IPS-11a (cell line): Measurements from ENCODE around the gene CISD3.

Source experiments
- H3K4me3 ChIP-seq: one replicate; pipeline ENCODE4 v1.5.1; 2013; ENCODE audit warnings: low read depth, low read length, control low read depth

CISD3 gene

GRCh38 chr17:38729886-38730525, at the start of gene CISD3:
TSS of gene CISD3 (plus strand) at chr17:38730341. CDS start at chr17:38730359, 18 bp downstream.
- H3K4me3 ChIP-seq: peak within 1 kb of the TSS; percentile 69

GRCh38 chr17:38681096-38681495, 49.0 kb upstream of the CISD3 start:
- H3K4me3 ChIP-seq: no peak overlapping the region

GRCh38 chr17:38685491-38685890, 44.6 kb upstream of the CISD3 start:
- H3K4me3 ChIP-seq: no peak overlapping the region

- no peak overlapping the region for H3K4me3 ChIP-seq
Measured at GRCh38 chr17:38687286-38687685, 42.9 kb upstream of the CISD3 start.

GRCh38 chr17:38690386-38690785, 39.8 kb upstream of the CISD3 start:
- no peak overlapping the region for H3K4me3 ChIP-seq

- H3K4me3 ChIP-seq: no peak overlapping the region
Measured at GRCh38 chr17:38691154-38691553, 39.0 kb upstream of the CISD3 start.

GRCh38 chr17:38693700-38694329, 36.3 kb upstream of the CISD3 start:
- H3K4me3 ChIP-seq: no peak overlapping the region

- no peak overlapping the region for H3K4me3 ChIP-seq
Measured at GRCh38 chr17:38697061-38697820, 32.9 kb upstream of the CISD3 start.

- H3K4me3 ChIP-seq: no peak overlapping the region
Measured at GRCh38 chr17:38698760-38699159, 31.4 kb upstream of the CISD3 start.

- peak overlapping the region; percentile 45 for H3K4me3 ChIP-seq
Measured at GRCh38 chr17:38701504-38702165, 28.5 kb upstream of the CISD3 start.

- H3K4me3 ChIP-seq: peak overlapping the region; percentile 45
Measured at GRCh38 chr17:38702166-38702915, 27.8 kb upstream of the CISD3 start.

GRCh38 chr17:38702916-38703741, 27.0 kb upstream of the CISD3 start:
- H3K4me3 ChIP-seq: peak overlapping the region; percentile 39

- peak overlapping the region; percentile 27 for H3K4me3 ChIP-seq
Measured at GRCh38 chr17:38703742-38704605, 26.2 kb upstream of the CISD3 start.

GRCh38 chr17:38704606-38705522, 25.3 kb upstream of the CISD3 start, which contains the start of gene MLLT6:
TSS of gene MLLT6 (plus strand) at chr17:38705273. CDS start at chr17:38705633, 360 bp downstream.
- peak within 1 kb of the TSS; percentile 50 for H3K4me3 ChIP-seq

- H3K4me3 ChIP-seq: peak overlapping the region; percentile 50
Measured at GRCh38 chr17:38705523-38705802, 24.7 kb upstream of the CISD3 start.

GRCh38 chr17:38705803-38706504, 24.2 kb upstream of the CISD3 start:
- peak overlapping the region; percentile 50 for H3K4me3 ChIP-seq

GRCh38 chr17:38706505-38707216, 23.5 kb upstream of the CISD3 start:
- H3K4me3 ChIP-seq: peak overlapping the region; percentile 50
